HUDEP-2 (cell line): ENCODE results near the gene MAF.

ENCODE experiments used
- DNase-seq, 76 experiments: peaks; one replicate each; lab custom pipeline; 2025; ENCODE audit not compliant: unreplicated experiment in 76 of 76; lab: John Stamatoyannopoulos, UW

The MAF gene

DNA sequence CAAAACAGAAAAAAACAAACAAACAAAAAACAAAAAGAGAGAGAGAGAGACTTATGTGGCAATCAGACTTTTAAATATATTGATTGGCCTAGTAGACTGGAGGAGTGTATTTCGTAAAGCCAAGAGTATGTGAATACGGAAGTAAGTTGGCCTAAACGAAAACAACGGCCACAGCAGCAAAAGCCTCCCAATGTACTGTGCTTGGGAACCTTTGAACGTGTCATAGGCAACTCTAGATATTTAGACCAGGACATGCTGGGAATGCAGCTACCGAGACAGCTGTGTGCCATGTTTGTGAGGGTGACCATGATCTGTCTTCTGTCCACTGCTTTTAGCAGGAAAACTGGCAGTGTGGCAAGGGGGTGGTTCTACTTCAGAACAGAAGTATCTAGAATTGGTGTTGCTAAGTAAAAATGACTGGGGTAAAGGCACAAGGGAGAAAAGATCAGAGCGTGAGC lies 7.4 kb downstream of the MAF start:
- no peak for DNase-seq

GRCh38 chr16:79592186-79592585 lies 8.4 kb downstream of the MAF start:
- no peak for DNase-seq

DNA sequence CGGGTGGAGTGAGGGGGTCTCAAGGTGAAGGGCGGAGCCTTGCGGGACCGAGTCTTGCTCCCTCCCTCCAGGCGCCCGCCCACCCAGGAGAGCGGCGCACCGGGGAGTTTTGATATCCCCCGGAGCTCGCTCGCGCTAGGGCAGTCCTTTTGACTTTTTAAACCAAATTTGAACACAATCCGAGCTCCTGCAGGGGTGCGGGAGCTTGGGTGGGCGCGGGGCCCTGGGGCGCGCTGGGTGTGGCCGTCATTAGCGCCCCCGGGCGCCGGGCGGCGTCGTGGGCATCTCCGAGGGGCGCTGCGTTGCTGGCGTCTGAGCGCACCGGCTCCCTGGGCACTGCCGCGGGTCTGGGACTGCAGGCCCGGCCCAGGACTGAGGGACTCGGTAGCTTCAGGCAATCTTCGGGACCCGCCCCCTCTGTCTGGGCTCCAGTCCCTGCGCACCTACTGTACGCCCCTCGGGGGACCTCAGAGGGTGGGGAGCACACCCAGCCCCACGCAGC lies 10.9 kb downstream of the MAF start:
- DNase-seq: no peak

DNA sequence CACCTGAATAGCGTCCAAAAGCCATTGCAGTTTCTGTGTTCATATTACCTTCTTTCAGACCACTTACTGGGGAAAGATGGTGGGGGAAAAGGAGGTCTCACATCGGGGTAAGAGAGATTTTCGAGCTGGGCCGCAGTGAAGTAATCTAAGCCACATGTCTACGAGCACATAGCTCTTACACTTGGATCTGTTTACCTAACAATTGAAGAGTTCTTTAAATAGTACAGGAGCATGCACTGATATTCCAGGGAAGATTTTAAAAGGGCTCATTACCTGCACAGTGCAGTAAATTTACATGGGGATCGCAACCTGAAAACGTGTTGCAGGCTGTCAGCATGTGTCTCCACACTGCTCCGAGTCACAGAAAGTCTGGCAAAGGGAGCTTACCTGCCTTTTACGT lies 12.6 kb downstream of the MAF start:
- DNase-seq: no peak

DNA sequence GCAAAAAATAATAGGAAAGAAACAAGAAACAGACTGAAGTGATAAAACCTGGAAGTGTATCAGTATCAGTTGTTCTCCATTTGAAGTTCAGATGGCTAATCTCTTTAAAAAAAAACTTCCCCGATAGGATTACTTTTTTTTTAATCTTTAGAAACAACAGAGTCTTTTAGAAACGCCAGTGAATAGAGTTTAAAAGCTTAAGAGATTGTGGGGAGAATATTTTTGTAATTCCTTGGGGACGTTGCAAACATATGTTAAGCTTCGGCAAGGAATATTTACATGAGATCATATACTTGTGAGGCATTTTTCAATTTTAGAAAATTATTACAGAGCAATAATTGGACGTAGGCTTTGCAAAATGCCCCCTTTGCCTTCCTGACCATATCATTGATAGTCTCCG lies 13.2 kb downstream of the MAF start:
- DNase-seq: no peak

DNA sequence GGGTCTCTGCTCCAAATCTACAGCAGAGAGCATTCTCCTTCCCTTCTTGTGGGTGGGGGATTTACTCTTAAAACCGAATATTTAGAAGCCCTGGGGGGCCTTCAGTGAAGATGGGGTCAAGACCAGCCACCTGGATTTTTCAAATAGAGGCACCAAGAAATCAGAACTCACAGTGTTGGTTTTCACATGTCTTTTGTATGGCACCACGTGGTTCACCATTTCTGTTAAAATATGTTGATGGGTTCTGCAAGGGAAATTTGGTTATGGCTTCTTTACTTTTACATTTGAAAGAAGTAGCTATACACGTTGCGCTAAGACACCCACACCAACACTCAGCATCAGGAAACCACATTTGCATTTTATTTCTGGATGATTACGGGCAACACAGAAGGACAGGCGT lies 17.7 kb downstream of the MAF start:
- no peak for DNase-seq

DNA sequence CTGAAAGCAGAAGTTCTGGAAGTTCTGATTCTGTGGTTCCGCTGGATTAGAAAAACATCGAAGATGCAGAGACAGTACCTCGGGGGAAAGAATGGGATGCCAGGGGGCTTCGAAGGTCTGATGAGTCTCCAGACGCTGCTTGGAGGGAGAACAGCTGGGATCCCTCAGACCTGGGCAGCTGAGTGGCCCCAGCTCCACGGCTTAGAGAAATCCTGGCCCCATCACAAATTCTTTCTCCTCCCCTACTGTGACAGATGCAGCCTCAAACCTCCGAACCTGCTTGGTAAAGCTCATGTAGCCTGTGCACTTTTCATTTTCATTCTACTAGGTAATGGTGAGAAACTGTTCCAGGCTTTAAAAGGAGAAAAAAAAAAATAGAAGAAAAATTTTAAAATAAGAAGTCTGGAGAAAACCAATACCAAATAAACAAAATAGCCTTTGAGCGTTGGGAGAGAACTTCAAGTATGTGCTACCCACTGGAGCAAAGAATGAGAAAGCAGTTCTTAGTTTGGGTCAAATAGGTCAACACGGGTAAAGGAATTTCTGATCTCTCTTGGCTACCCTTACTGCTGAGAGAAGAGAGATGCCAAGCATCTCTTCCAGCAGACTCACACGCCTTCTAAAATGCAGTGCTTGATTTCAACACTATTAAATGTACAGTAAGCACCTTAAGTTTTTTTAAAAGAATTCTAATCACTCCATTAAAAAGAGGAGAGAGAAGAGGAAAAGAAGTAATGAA lies 19.9 kb downstream of the MAF start:
- no peak for DNase-seq

- no peak for DNase-seq
Observed at GRCh38 chr16:79576602-79577001, 23.9 kb downstream of the MAF start.

GRCh38 chr16:79573884-79574283 lies 26.7 kb downstream of the MAF start:
- no peak for DNase-seq

- DNase-seq: no peak
Observed at GRCh38 chr16:79573071-79573470, 27.5 kb downstream of the MAF start.

DNA sequence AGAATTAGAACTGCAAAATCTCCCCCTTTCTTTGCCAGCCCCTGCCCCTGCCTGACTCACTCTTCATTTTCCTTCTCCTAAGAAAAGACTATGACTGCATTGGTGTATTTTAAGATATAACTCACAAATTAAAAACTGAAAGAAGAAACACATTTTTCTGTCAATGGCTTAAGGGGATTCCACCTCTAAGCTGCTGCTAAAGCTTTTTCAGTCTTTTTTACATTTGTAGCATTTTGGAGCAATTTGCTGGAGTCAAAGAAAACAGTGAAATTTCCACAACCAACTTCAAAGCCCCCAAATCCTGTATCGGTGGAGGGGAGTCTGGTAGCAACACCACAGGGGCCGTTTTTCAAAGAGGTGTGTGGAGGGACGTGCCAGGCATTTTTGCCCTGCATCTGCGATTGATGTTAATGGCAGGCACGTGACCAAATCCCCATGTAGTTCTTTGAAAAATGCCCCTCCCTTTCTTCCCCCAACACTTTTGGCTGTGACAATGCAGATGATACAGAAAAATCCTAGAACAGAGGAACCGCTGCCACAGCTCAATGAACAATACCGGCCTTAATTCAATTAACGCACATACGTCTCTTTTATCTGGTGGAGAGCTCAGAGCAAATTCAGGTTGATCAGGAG lies 28.5 kb downstream of the MAF start:
- DNase-seq: no peak

GRCh38 chr16:79571065-79571902 lies 29.3 kb downstream of the MAF start:
- DNase-seq: no peak

DNA sequence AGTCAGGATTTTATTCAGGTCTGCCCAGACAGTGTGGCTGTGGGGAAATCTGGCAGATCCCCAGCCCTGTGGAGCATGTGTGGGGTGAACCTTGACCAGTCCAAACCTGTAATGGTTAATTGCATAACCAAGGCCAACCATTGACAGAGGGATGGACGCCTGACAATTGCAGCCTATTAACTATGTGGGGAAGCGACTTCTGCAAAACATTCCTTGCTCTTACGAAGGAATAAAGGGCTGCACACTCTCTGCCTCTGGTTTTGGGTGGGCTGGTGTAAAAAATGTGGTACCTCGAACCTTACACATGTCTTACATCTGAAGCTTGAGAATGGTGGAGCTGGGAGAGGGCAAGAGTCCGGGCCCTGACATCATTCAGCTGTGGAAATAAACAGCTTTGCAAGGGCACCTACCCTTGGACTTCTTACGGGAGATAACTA lies 35.8 kb downstream of the MAF start:
- DNase-seq: no peak

GRCh38 chr16:79563921-79564320 lies 36.6 kb downstream of the MAF start:
- DNase-seq: no peak

GRCh38 chr16:79562166-79562823 lies 38.2 kb downstream of the MAF start:
- DNase-seq: no peak

DNA sequence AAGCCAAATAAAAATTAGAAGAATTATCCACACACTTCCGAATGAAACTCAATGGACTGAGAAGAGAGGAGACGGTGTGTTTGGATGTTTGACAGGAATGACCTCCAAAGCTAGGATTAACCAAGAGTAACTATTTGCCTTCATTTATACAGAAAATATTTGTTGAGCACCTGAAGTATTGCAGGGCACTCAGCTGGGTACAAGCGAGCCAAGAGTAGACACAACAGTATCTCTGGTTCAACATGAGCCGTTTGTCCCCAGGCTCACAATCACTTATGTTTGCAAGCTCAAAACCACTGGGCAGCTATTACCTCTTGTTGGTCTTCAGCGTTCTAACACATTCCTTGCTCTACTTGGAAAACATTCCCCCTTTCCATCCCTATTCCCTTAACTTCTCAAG lies 38.8 kb downstream of the MAF start:
- DNase-seq: no peak

DNA sequence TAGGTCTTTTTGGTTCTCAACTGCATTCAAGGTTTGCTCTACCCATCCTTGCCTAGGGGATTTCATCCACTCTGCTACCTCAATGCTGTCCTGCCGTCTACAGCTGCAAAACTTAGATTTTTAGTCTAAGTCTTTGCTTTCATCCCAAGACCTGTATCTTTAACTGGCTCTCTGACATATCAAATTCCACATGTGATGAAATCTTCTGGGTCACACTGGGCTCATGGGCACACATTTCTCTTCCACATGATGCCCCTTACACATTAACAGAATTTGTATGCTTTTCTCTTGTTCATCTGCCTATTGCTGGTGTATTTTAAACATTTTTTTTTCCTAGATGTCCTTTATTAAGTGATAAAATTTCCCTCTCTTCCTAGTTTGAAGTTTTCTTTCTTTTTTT lies 39.6 kb downstream of the MAF start:
- no peak for DNase-seq

- DNase-seq: no peak
Observed at GRCh38 chr16:79560318-79560717, 40.2 kb downstream of the MAF start.

- no peak for DNase-seq
Observed at GRCh38 chr16:79559532-79559931, 41.0 kb downstream of the MAF start.

GRCh38 chr16:79557421-79557820 lies 43.1 kb downstream of the MAF start:
- DNase-seq: no peak

DNA sequence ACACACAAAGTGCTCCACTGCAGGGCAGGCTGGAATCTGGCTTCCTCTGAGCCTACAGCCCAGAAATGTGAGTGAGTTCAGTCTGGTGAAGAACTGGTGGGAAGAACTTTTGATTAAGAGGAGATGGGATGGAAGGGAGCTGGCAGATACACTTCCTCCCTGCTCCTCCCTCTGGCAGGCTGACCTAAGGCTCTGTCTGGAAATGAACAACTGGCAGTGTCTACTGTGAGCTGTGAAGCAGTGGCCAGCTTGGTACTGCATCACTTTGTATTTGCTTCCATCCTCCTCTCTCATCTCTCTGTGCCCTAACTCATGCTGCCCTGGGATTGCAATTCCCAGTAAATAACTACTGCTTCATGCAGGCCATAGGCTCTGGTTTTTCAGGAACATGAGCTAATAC lies 45.6 kb downstream of the MAF start:
- no peak for DNase-seq
